Skin epidermis (tissue), 12 donors: Measurements from ENCODE around the gene GPR179.

Source experiments
- H3K27ac ChIP-seq, 21 experiments: fragments of 200-600 bp; sonication (generic) in 11 of 21; one replicate each; pipeline ENCODE4 v1.5.0; 2020; ENCODE audit warnings: mild to moderate bottlenecking in 3 of 21, inconsistent platforms in 2 of 21, moderate library complexity in 2 of 21
- H3K4me3 ChIP-seq, 7 experiments: fragments of 200-600 bp; sonication (generic) in 2 of 7; one replicate each; pipeline ENCODE4 v1.5.0; 2020; ENCODE audit warnings: inconsistent platforms in 2 of 7, mild to moderate bottlenecking in 2 of 7, moderate library complexity in 1 of 7

Gene GPR179

GRCh38 chr17:38343608-38344419, at the start of gene GPR179:
TSS of gene GPR179 (minus strand) at chr17:38343956. CDS start at chr17:38343789, 167 bp downstream.
- no peak within 1 kb of the TSS for H3K27ac ChIP-seq
- no peak within 1 kb of the TSS for H3K4me3 ChIP-seq

GRCh38 chr17:38379448-38379847, 35.7 kb upstream of the GPR179 start:
- Histone ChIP-seq H3K27ac (no peak overlapping the region), H3K4me3 (no peak overlapping the region)

DNA sequence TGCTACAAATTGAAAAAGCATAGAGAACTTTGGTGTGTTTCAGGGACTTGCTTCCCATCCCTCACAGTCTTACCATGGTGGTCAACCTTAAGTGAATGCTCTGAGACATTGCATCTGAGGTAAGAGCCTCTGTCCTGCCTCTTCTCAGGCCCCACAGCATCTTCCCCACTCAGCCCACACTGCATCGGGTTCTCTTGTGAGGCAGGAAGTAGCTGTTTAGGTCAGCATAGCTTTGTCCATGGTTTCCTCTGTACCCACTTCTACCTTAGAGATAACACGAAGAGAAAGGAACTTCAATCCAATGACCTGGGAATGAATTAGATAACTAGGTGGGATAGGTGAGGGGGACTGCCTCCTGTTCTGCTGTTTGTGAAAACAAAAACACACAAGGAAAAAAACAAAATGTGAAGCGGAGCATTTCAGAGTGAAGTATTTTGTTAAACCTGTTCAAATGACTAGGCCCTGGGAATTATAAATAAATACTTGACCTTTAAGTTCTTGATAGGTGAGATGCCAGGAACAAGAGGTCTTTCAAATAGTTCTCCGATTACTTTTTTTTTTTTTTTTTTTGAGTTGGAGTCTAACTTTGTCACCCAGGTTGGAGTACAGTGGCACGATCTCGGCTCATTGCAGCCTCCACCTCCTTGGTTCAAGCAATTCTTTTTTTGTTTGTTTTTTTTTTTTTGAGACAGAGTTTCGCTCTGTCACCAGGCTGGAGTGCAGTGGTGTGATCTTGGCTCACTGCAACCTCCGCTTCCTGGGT, 25.5 kb upstream of the GPR179 start:
- Histone ChIP-seq H3K27ac (no peak overlapping the region), H3K4me3 (no peak overlapping the region)

GRCh38 chr17:38364741-38365140, 21.0 kb upstream of the GPR179 start:
- Histone ChIP-seq H3K4me3 (no peak overlapping the region), H3K27ac (no peak overlapping the region)

DNA sequence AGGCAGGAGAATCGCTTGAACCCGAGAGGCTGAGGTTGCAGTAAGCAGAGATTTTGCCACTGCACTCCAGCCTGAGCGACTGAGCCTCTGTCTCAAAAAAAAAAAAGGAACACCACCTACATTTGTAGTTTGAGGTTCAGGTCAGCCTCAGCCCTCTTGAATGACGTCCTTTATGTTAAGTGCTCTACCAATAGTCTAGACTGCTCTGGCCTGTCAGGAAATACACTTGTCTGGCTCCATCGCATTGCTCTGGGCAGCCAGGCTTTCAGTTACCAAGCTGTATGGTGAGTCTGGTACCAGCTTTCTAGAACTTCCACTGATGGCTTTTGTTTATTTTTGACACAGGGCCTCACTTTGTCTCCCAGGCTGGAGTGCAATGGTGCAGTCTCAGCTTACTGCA, 19.3 kb upstream of the GPR179 start:
- H3K4me3 ChIP-seq = no peak overlapping the region
- H3K27ac ChIP-seq = no peak overlapping the region

- Histone ChIP-seq H3K27ac (no peak overlapping the region), H3K4me3 (no peak overlapping the region)
Measured at GRCh38 chr17:38361694-38362465, 18.1 kb upstream of the GPR179 start.

- H3K27ac ChIP-seq = peak overlapping the region in 2 of 21 experiments; percentile 18 to 32
- no peak overlapping the region for H3K4me3 ChIP-seq
Measured at GRCh38 chr17:38358586-38359513, 15.1 kb upstream of the GPR179 start.

DNA sequence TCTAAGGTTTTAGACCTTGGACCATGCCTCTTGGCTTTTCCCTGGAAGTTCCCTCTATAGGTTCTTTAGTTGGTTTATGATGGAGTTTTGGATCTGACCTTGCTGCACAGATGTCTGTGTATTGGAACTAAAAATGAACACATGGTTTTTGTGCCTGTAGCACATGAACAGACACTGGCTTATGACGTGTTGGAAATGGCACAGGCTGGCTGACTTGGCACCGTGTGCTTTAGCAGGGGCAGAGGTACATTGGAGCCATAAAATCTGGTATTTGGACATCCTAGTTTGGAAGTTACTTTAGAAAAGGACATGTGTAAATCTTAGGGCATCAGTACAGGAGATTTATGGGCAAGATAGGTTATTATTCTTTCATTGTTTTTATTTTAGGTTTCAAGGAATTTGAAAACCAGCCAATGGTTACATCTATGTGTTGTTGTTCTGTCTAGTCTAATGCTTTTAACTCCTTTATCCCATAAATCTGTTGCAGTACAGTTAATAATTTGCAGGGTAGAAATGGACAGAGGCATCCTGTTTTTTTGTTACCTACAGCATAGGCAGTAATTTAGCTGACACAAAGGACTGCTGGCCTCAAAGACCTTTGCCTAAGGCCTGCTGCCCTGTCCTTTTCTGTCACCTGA, 13.8 kb upstream of the GPR179 start:
- Histone ChIP-seq H3K27ac (no peak overlapping the region), H3K4me3 (no peak overlapping the region)

DNA sequence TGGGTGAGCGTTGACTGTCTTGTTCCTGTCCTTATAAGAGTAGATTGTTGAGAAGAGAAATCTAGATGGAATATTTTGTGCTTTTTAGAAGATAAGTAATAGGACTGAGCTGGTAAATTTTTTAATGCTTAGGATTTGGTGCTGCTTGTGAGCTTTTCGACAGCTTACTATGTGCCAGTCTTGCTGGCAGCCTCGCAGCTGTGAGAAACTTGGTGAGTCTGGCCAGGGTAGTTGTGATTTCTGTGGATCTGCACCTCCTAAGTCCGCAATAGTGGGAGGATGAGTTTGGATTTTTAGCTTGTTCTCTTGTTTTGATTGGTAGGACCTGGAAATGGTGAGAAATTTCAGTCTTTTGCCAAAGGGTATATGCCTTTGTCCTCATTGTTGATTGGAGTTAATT, 11.5 kb upstream of the GPR179 start:
- H3K27ac ChIP-seq = no peak overlapping the region

GRCh38 chr17:38354466-38354865, 10.7 kb upstream of the GPR179 start:
- H3K4me3 ChIP-seq = no peak overlapping the region
- no peak overlapping the region for H3K27ac ChIP-seq

More for the DNA sequence above, 11.5 kb upstream of the GPR179 start:
- no peak overlapping the region for H3K4me3 ChIP-seq

- Histone ChIP-seq H3K27ac (no peak overlapping the region), H3K4me3 (no peak overlapping the region)
Measured at GRCh38 chr17:38353668-38354067, 9.9 kb upstream of the GPR179 start.

- Histone ChIP-seq H3K27ac (peak overlapping the region in 13 of 21 experiments; percentile 67 to 94 (median 85)), H3K4me3 (peak overlapping the region; percentile 76 to 97 (median 81))
Measured at GRCh38 chr17:38353086-38353604, 9.4 kb upstream of the GPR179 start.

DNA sequence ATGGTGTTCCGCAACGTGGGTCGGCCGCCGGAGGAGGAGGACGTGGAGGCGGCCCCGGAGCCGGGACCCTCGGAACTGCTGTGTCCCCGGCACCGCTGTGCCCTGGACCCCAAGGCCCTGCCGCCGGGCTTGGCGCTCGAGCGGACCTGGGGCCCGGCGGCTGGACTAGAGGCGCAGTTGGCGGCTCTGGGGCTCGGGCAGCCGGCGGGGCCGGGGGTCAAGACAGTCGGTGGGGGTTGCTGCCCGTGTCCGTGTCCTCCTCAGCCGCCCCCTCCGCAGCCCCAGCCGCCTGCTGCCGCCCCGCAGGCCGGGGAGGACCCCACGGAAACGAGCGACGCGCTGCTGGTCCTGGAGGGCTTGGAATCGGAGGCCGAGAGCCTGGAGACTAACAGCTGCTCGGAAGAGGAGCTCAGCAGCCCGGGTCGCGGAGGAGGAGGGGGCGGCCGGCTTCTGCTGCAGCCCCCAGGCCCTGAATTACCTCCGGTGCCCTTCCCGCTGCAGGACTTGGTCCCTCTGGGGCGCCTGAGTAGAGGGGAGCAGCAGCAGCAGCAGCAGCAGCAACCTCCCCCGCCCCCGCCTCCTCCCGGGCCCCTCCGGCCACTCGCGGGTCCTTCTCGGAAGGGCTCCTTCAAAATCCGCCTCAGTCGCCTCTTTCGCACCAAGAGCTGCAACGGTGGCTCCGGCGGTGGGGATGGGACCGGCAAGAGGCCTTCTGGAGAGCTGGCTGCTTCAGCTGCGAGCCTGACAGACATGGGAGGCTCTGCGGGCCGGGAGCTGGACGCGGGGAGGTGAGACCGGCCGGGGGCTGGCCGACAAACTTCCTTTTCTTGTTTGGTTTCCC, 8.7 kb upstream of the GPR179 start:
- Histone ChIP-seq H3K27ac (peak overlapping the region; percentile 32 to 94 (median 81)), H3K4me3 (peak overlapping the region; percentile 76 to 97 (median 81))

DNA sequence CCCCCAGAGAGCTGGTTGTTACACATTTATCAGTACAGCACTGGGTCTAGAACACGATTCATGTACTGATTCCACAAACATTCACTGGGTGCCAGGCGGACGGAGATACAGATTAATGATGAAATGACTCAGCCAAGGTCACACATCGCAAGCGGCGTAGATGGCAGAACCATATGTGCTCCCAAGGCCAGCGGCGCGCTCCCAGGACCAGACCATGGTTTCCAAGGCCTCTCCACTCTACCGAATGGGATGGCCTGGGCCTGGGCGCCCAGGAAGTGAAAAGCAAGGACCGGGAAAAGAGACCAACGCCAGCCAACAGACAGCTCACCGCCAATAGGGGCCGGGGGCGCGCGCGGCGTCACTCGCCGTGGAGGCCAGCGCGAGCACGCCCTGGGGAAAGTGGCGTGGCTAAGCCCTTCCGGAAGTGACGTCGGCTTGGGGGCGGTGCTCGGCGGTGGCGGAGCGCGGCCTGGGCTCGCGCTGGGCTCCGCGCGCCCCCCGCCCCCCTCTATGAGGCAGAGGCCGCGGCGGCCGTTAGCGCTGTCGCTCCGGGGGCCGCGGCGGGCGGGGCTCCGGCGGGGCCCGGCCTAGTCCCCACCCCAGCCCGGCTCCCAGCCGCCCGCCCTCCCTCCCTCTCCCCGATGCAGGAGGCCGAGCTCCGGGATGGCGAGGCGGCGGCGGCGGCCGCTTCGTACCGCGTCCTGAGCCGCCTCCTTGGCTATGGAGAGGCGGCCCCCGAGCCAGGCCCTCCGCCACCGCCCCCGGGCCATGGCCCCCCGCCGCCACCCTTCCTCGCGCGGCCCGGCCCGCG, 7.9 kb upstream of the GPR179 start, which contains the start of gene SOCS7:
Gene SOCS7 (plus strand): TSS at position 433 of the 811 bp plus-strand sequence. CDS start 209 bp downstream, at position 642.
- Histone ChIP-seq H3K27ac (peak within 1 kb of the TSS; percentile 32 to 94 (median 82)), H3K4me3 (peak within 1 kb of the TSS; percentile 76 to 97 (median 81))

GRCh38 chr17:38350035-38350434, 6.3 kb upstream of the GPR179 start:
- H3K27ac ChIP-seq = no peak overlapping the region
- H3K4me3 ChIP-seq = no peak overlapping the region

- H3K27ac ChIP-seq = no peak overlapping the region
Measured at GRCh38 chr17:38349097-38349730, 5.5 kb upstream of the GPR179 start.

More at GRCh38 chr17:38349097-38349730, 5.5 kb upstream of the GPR179 start:
- no peak overlapping the region for H3K4me3 ChIP-seq
